Activated CD8-positive, alpha-beta T cell treated with anti-CD3 and anti-CD28 coated beads, Interleukin-2, amount 10 ng/mL, durations not matched to agents 7 days and 5 days (primary cell): ENCODE data around the gene MT1A. TPM values are rescaled to one million over a fixed set of nuclear protein-coding genes. Genes with fewer than 3 reads are reported as not detected.
"Not testable (repeated sequence)": the region's sequence is repeated elsewhere in the genome, so short reads cannot be mapped to it uniquely, and the experiment has no call there.

ENCODE experiments used
- ATAC-seq: fragments of 150-1000 bp; cut with Tn5 transposase; one replicate; pipeline ENCODE4 v1.10.0; 2021; ENCODE audit warnings: moderate library complexity
- CTCF ChIA-PET: fragments of 350-600 bp; sonication (Branson Sonifier 250); formaldehyde crosslinking; loops from one replicate; lab custom pipeline; 2021; ENCODE audit warnings: antibody characterized with exemption; lab: Charles Lee
- POLR2A ChIA-PET: fragments of 350-600 bp; sonication (Branson Sonifier 250); formaldehyde crosslinking; loops from one replicate; lab custom pipeline; 2021; ENCODE audit warnings: antibody characterized with exemption; lab: Charles Lee
- DNase-seq: peaks from one replicate; pipeline ENCODE4 v3.0.0-alpha.2; 2020
- H3K27ac Mint-ChIP-seq: one replicate; pipeline ENCODE4 v1.8.0; 2021; ENCODE audit warnings: mild to moderate bottlenecking, mixed read lengths
- H3K27me3 Mint-ChIP-seq: one replicate; pipeline ENCODE4 v1.8.0; 2021; ENCODE audit warnings: low read depth, mixed read lengths
- H3K36me3 Mint-ChIP-seq: one replicate; pipeline ENCODE4 v1.8.0; 2021; ENCODE audit warnings: low read depth, mixed read lengths
- H3K4me1 Mint-ChIP-seq: one replicate; pipeline ENCODE4 v1.8.0; 2021; ENCODE audit warnings: low read depth, mixed read lengths
- H3K4me3 Mint-ChIP-seq: one replicate; pipeline ENCODE4 v1.8.0; 2021; ENCODE audit warnings: mild to moderate bottlenecking, mixed read lengths
- H3K9me3 Mint-ChIP-seq: one replicate; pipeline ENCODE4 v1.8.0; 2022; ENCODE audit warnings: mixed read lengths; ENCODE audit not compliant: insufficient read depth
- total RNA-seq, 2 experiments: library from RNA; stranded (reverse); gene quantifications; one replicate each; pipeline ENCODE4 v1.2.3, GENCODE V29; 2021

Gene MT1A
- total RNA-seq, 2 experiments from 2014 or later = not detected

GRCh38 chr16:56623184-56623583 is 15.3 kb upstream of the MT1A start:
- H3K36me3 Mint-ChIP-seq, H3K27ac Mint-ChIP-seq, H3K9me3 Mint-ChIP-seq, DNase-seq, H3K4me3 Mint-ChIP-seq, ATAC-seq: not testable (repeated sequence)
- ChIA-PET CTCF (interaction anchor here (1.1 to 2.8 kb wide), 4 partner anchors 12 to 79 kb away, joined by 3 to 14 read pairs (median 5); no protein-coding TSS in a partner anchor), POLR2A (interaction anchor here (0.7 to 4.7 kb wide), 4 partner anchors 12 to 966 kb away, joined by 3 to 56 read pairs (median 4); partner anchors contain the start of genes HERPUD1, MT1X and MT2A)
- H3K4me1 Mint-ChIP-seq = peaks cover 24% of the 10 kb centered on the region
- H3K27me3 Mint-ChIP-seq = peaks cover 25% of the 10 kb centered on the region

GRCh38 chr16:56623637-56624036 is 14.8 kb upstream of the MT1A start:
- H3K9me3 Mint-ChIP-seq = no peaks in the 10 kb centered on the region
- POLR2A ChIA-PET = interaction anchor here (1.0 to 4.7 kb wide), 3 partner anchors 13 to 308 kb away, joined by 3 to 56 read pairs (median 3); partner anchors contain the start of genes HERPUD1, MT1X and MT2A
- CTCF ChIA-PET = interaction anchor here (1.1 to 2.8 kb wide), 4 partner anchors 13 to 78 kb away, joined by 3 to 14 read pairs (median 5); no protein-coding TSS in a partner anchor

GRCh38 chr16:56625140-56625942 is 13.1 kb upstream of the MT1A start, which contains the start of gene MT1E:
TSS of gene MT1E (plus strand) at chr16:56625781. CDS start at chr16:56625852, 71 bp downstream.
- CTCF ChIA-PET = interaction anchor here (1.3 to 2.8 kb wide), 4 partner anchors 11 to 77 kb away, joined by 3 to 14 read pairs (median 6); no protein-coding TSS in a partner anchor
- H3K36me3 Mint-ChIP-seq = no peaks in the 10 kb centered on the region
- peak within 1 kb of the TSS; percentile 81 for H3K4me3 Mint-ChIP-seq
- peaks cover 33% of the 10 kb centered on the region for H3K27me3 Mint-ChIP-seq
- H3K27ac Mint-ChIP-seq = peak within 1 kb of the TSS; percentile 87
- no peaks in the 10 kb centered on the region for H3K9me3 Mint-ChIP-seq
- DNase-seq = peak; percentile 77
- POLR2A ChIA-PET = interaction anchor here (0.6 to 4.7 kb wide), 13 partner anchors 9 to 995 kb away, joined by 3 to 56 read pairs (median 7); partner anchors contain the start of genes MT1F, MT1X, MT2A and NLRC5
- peak; percentile 89 for ATAC-seq
- peaks cover 18% of the 10 kb centered on the region for H3K4me1 Mint-ChIP-seq

More at GRCh38 chr16:56623637-56624036, 14.8 kb upstream of the MT1A start:
- ATAC-seq = no peak
- H3K4me1 Mint-ChIP-seq = peaks cover 21% of the 10 kb centered on the region
- no peak overlapping the region for H3K27ac Mint-ChIP-seq
- no peaks in the 10 kb centered on the region for H3K36me3 Mint-ChIP-seq
- H3K4me3 Mint-ChIP-seq = no peak overlapping the region
- peaks cover 24% of the 10 kb centered on the region for H3K27me3 Mint-ChIP-seq
- DNase-seq = no peak

GRCh38 chr16:56625943-56626654 is 12.4 kb upstream of the MT1A start:
- DNase-seq = no peak
- ChIA-PET CTCF (interaction anchor here (1.3 to 2.8 kb wide), 4 partner anchors 10 to 76 kb away, joined by 3 to 14 read pairs (median 6); no protein-coding TSS in a partner anchor), POLR2A (interaction anchor here (0.6 to 4.7 kb wide), 12 partner anchors 8 to 995 kb away, joined by 3 to 56 read pairs (median 7); partner anchors contain the start of genes MT1F, MT1X, MT2A and NLRC5)
- no peaks in the 10 kb centered on the region for H3K36me3 Mint-ChIP-seq
- peaks cover 18% of the 10 kb centered on the region for H3K4me1 Mint-ChIP-seq
- ATAC-seq = peak; percentile 45
- H3K27me3 Mint-ChIP-seq = peaks cover 38% of the 10 kb centered on the region
- H3K9me3 Mint-ChIP-seq = no peaks in the 10 kb centered on the region
- peak overlapping the region; percentile 77 for H3K27ac Mint-ChIP-seq
- peak overlapping the region; percentile 81 for H3K4me3 Mint-ChIP-seq

GRCh38 chr16:56626685-56627084 is 11.8 kb upstream of the MT1A start:
- Mint-ChIP-seq H3K27ac (no peak overlapping the region), H3K4me3 (peak overlapping the region; percentile 81), H3K4me1 (peaks cover 20% of the 10 kb centered on the region), H3K27me3 (peaks cover 41% of the 10 kb centered on the region), H3K9me3 (no peaks in the 10 kb centered on the region), H3K36me3 (no peaks in the 10 kb centered on the region)
- CTCF ChIA-PET = interaction anchor here (1.5 to 1.7 kb wide), 2 partner anchors 10 to 26 kb away, joined by 3 to 5 read pairs; no protein-coding TSS in a partner anchor
- POLR2A ChIA-PET = interaction anchor here (1.5 to 4.7 kb wide), 4 partner anchors 10 to 56 kb away, joined by 4 to 56 read pairs (median 12); partner anchors contain the start of genes MT1X and MT2A
- ATAC-seq = no peak
- DNase-seq = no peak

- CTCF ChIA-PET = interaction anchor here (0.7 to 1.2 kb wide), 2 partner anchors 15 to 54 kb away, joined by 3 to 5 read pairs; no protein-coding TSS in a partner anchor
- no peaks in the 10 kb centered on the region for H3K9me3 Mint-ChIP-seq
- no peaks in the 10 kb centered on the region for H3K36me3 Mint-ChIP-seq
- no peak overlapping the region for H3K4me3 Mint-ChIP-seq
- H3K27ac Mint-ChIP-seq = no peak overlapping the region
- peaks cover 57% of the 10 kb centered on the region for H3K27me3 Mint-ChIP-seq
- POLR2A ChIA-PET = interaction anchor here (0.6 to 1.0 kb wide), 2 partner anchors 11 to 54 kb away, joined by 3 to 4 read pairs; no protein-coding TSS in a partner anchor
- ATAC-seq (no peak), DNase-seq (no peak)
- H3K4me1 Mint-ChIP-seq = peaks cover 29% of the 10 kb centered on the region
Measured at GRCh38 chr16:56628486-56629350, 9.7 kb upstream of the MT1A start.

- no peak overlapping the region for H3K4me3 Mint-ChIP-seq
- ChIA-PET POLR2A (no interaction called here), CTCF (interaction anchor here (1.0 to 2.3 kb wide), 5 partner anchors 12 to 78 kb away, joined by 3 to 9 read pairs (median 6); no protein-coding TSS in a partner anchor)
- no peaks in the 10 kb centered on the region for H3K36me3 Mint-ChIP-seq
- peaks cover 26% of the 10 kb centered on the region for H3K4me1 Mint-ChIP-seq
- H3K9me3 Mint-ChIP-seq = no peaks in the 10 kb centered on the region
- ATAC-seq (no peak), DNase-seq (no peak)
- peaks cover 65% of the 10 kb centered on the region for H3K27me3 Mint-ChIP-seq
- no peak overlapping the region for H3K27ac Mint-ChIP-seq
Measured at GRCh38 chr16:56629531-56629930, 8.9 kb upstream of the MT1A start.

- peaks cover 68% of the 10 kb centered on the region for H3K27me3 Mint-ChIP-seq
- no peak overlapping the region for H3K4me3 Mint-ChIP-seq
- H3K36me3 Mint-ChIP-seq = no peaks in the 10 kb centered on the region
- peaks cover 28% of the 10 kb centered on the region for H3K4me1 Mint-ChIP-seq
- no peak overlapping the region for H3K27ac Mint-ChIP-seq
- no peaks in the 10 kb centered on the region for H3K9me3 Mint-ChIP-seq
- CTCF ChIA-PET = interaction anchor here (0.9 to 2.3 kb wide), 8 partner anchors 11 to 77 kb away, joined by 3 to 9 read pairs (median 4); partner anchors contain the start of gene MT2A
- ATAC-seq = no peak
- no peak for DNase-seq
- POLR2A ChIA-PET = interaction anchor here (1.6 kb wide), 1 partner anchor 13 kb away, joined by 4 read pairs; no protein-coding TSS in a partner anchor
Measured at GRCh38 chr16:56630134-56630533, 8.3 kb upstream of the MT1A start.

- no peak overlapping the region for H3K4me3 Mint-ChIP-seq
- peaks cover 73% of the 10 kb centered on the region for H3K27me3 Mint-ChIP-seq
- peaks cover 27% of the 10 kb centered on the region for H3K4me1 Mint-ChIP-seq
- ChIA-PET CTCF (interaction anchor here (0.9 to 2.3 kb wide), 6 partner anchors 13 to 71 kb away, joined by 3 to 9 read pairs (median 4); partner anchors contain the start of gene MT2A), POLR2A (interaction anchor here (1.0 to 1.6 kb wide), 2 partner anchors 12 kb away, joined by 3 to 4 read pairs; no protein-coding TSS in a partner anchor)
- ATAC-seq (no peak), DNase-seq (no peak)
- H3K36me3 Mint-ChIP-seq = no peaks in the 10 kb centered on the region
- H3K27ac Mint-ChIP-seq = no peak overlapping the region
- H3K9me3 Mint-ChIP-seq = no peaks in the 10 kb centered on the region
Measured at GRCh38 chr16:56631197-56631596, 7.3 kb upstream of the MT1A start.

- no peak overlapping the region for H3K27ac Mint-ChIP-seq
- POLR2A ChIA-PET = no interaction called here
- no peak for ATAC-seq
Measured at GRCh38 chr16:56631832-56632155, 6.7 kb upstream of the MT1A start.

More at GRCh38 chr16:56631832-56632155, 6.7 kb upstream of the MT1A start:
- Mint-ChIP-seq H3K9me3 (no peaks in the 10 kb centered on the region), H3K27me3 (peaks cover 79% of the 10 kb centered on the region), H3K36me3 (no peaks in the 10 kb centered on the region), H3K4me1 (peaks cover 29% of the 10 kb centered on the region), H3K4me3 (peak overlapping the region; percentile 56)
- DNase-seq = no peak
- CTCF ChIA-PET = interaction anchor here (1.1 to 2.3 kb wide), 2 partner anchors 12 to 31 kb away, joined by 3 to 6 read pairs; no protein-coding TSS in a partner anchor
